ENCODE data around the gene TOP2A. TPM values are rescaled to one million over a fixed set of nuclear protein-coding genes. Genes with fewer than 3 reads are reported as not detected.

The TOP2A gene
- polyA plus RNA-seq, 1 of the 3 experiments (the other 2 are of a cell fraction), result 20.6 TPM

DNA sequence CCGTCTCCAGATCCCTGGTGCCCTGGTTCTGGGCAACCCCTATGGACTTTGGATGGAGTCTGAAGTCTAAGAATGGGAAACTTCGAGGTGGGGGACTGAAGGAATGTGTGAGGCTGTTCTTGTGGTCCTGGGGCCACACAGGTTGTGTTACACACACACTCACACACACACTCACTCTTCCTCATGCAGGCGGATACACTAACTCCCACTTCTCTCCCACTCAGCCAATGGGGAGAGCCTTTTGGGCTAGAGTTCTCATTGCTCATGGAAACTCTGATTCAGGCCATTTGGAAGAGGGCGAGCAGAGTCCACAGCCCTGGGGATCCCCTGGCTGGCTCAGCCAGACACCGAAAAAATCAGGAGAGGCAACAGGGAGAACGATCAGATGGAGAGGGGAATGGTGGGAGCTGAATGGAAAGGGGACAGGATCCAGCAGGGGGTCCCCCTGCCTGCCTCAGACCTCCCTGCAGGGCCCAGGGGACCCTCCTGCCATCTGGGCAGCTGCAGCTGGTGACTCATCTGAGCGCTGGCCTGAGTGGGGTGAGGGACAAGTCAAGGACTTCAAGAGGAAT is 34.6 kb upstream of the TOP2A start:
- Histone ChIP-seq H3K27ac (ENCODE audit: low read depth in 2 of 2, low read length in 1 of 2) (peak overlapping the region; percentile 54 to 71), H3K27me3 (ENCODE audit: insufficient read depth) (no peaks in the 10 kb centered on the region), H3K4me3 (ENCODE audit: low read depth in 2 of 2, low read length in 1 of 2) (no peak overlapping the region), H4K20me1 (ENCODE audit: insufficient read depth) (no peaks in the 10 kb centered on the region), H2AFZ (ENCODE audit: low read depth) (no peak overlapping the region), H3K9me2 (no peaks in the 10 kb centered on the region), H3K4me1 (ENCODE audit: control insufficient read depth in 1 of 2, insufficient read depth in 2 of 2, low read depth in 1 of 2, low read length in 1 of 2) (peaks cover 26 to 67% of the 10 kb centered on the region in 2 experiments), H3K9ac (no peak overlapping the region; the same call in 1 of the 2 replicates), H3K79me2 (ENCODE audit: insufficient read depth) (peaks cover 28% of the 10 kb centered on the region; the same call in 1 of the 2 replicates), H3F3A (replicated peaks; ENCODE audit: insufficient read depth) (peaks cover 25% of the 10 kb centered on the region), H3K4me2 (peak overlapping the region; percentile 53), H3K36me3 (replicated peaks in 1 of 2; ENCODE audit: control insufficient read depth in 1 of 2, insufficient read depth in 2 of 2, low read length in 1 of 2) (peaks cover 11 to 30% of the 10 kb centered on the region in 2 experiments), H3K9me3 (no peaks in the 10 kb centered on the region)
- CTCF ChIA-PET, result interaction anchor here (1.0 to 18.2 kb wide), 9 partner anchors 3 to 121 kb away, joined by 3 to 332 read pairs (median 34); partner anchors contain the start of gene IGFBP4
- WGBS (ENCODE audit: low lambda C conversion rate), result 52% methylated on average over 7 of the region's 7 CpGs
- POLR2A ChIA-PET, result interaction anchor here (2.7 kb wide), 1 partner anchor 8 kb away, joined by 15 read pairs; no protein-coding TSS in a partner anchor
- DNase-seq, result no peak
- TF ChIP-seq FOSL2 (IDR thresholded peaks at IDR 0.05; ENCODE audit: borderline replicate concordance, low read depth) (peak; percentile 71), RXRA (IDR thresholded peaks at IDR 0.05; ENCODE audit: borderline replicate concordance, low read depth) (no peak)
- TF ChIP-seq, protein P1, sequence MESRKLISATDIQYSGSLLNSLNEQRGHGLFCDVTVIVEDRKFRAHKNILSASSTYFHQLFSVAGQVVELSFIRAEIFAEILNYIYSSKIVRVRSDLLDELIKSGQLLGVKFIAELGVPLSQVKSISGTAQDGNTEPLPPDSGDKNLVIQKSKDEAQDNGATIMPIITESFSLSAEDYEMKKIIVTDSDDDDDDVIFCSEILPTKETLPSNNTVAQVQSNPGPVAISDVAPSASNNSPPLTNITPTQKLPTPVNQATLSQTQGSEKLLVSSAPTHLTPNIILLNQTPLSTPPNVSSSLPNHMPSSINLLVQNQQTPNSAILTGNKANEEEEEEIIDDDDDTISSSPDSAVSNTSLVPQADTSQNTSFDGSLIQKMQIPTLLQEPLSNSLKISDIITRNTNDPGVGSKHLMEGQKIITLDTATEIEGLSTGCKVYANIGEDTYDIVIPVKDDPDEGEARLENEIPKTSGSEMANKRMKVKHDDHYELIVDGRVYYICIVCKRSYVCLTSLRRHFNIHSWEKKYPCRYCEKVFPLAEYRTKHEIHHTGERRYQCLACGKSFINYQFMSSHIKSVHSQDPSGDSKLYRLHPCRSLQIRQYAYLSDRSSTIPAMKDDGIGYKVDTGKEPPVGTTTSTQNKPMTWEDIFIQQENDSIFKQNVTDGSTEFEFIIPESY (IDR thresholded peaks at IDR 0.05; ENCODE audit: borderline replicate concordance, low read depth), result no peak
- TF ChIP-seq, protein P2, sequence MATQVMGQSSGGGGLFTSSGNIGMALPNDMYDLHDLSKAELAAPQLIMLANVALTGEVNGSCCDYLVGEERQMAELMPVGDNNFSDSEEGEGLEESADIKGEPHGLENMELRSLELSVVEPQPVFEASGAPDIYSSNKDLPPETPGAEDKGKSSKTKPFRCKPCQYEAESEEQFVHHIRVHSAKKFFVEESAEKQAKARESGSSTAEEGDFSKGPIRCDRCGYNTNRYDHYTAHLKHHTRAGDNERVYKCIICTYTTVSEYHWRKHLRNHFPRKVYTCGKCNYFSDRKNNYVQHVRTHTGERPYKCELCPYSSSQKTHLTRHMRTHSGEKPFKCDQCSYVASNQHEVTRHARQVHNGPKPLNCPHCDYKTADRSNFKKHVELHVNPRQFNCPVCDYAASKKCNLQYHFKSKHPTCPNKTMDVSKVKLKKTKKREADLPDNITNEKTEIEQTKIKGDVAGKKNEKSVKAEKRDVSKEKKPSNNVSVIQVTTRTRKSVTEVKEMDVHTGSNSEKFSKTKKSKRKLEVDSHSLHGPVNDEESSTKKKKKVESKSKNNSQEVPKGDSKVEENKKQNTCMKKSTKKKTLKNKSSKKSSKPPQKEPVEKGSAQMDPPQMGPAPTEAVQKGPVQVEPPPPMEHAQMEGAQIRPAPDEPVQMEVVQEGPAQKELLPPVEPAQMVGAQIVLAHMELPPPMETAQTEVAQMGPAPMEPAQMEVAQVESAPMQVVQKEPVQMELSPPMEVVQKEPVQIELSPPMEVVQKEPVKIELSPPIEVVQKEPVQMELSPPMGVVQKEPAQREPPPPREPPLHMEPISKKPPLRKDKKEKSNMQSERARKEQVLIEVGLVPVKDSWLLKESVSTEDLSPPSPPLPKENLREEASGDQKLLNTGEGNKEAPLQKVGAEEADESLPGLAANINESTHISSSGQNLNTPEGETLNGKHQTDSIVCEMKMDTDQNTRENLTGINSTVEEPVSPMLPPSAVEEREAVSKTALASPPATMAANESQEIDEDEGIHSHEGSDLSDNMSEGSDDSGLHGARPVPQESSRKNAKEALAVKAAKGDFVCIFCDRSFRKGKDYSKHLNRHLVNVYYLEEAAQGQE (IDR thresholded peaks at IDR 0.05; ENCODE audit: low read depth, low read length), result no peak
- TF ChIP-seq, protein P3, sequence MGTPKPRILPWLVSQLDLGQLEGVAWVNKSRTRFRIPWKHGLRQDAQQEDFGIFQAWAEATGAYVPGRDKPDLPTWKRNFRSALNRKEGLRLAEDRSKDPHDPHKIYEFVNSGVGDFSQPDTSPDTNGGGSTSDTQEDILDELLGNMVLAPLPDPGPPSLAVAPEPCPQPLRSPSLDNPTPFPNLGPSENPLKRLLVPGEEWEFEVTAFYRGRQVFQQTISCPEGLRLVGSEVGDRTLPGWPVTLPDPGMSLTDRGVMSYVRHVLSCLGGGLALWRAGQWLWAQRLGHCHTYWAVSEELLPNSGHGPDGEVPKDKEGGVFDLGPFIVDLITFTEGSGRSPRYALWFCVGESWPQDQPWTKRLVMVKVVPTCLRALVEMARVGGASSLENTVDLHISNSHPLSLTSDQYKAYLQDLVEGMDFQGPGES (IDR thresholded peaks at IDR 0.05; ENCODE audit: low read depth, low read length), result no peak

DNA sequence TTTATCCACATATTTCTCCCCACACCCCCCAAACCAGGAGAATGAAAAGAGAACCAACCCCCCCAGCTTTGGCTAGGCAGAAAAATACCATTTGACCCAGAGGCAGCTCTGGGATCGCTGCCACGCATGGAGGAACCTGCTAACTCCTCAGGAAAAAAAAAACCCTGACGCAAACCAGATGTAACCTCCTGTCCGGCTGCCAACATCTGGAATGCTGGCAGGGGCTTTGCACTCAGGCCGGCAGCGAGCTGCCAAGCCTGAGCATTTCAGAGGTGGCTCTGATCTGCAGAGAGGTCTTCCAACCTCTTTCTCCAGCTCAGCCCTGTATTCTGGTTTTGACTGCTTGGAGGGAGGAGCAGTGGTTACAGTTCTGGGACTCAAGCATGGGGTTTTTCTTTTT is 33.7 kb upstream of the TOP2A start:
- H3K9me2 ChIP-seq, result no peaks in the 10 kb centered on the region
- no peaks in the 10 kb centered on the region for H3K27me3 ChIP-seq (ENCODE audit: insufficient read depth)
- peak overlapping the region; percentile 71 to 92 for H3K27ac ChIP-seq (ENCODE audit: low read depth in 2 of 2, low read length in 1 of 2)
- no peak overlapping the region for H2AFZ ChIP-seq (ENCODE audit: low read depth)
- peaks cover 37% of the 10 kb centered on the region for H3K79me2 ChIP-seq (ENCODE audit: insufficient read depth)
- no peak overlapping the region for H3K4me3 ChIP-seq (ENCODE audit: low read depth in 2 of 2, low read length in 1 of 2)
- H3K36me3 ChIP-seq (replicated peaks in 1 of 2; ENCODE audit: control insufficient read depth in 1 of 2, insufficient read depth in 2 of 2, low read length in 1 of 2), result peaks cover 5 to 24% of the 10 kb centered on the region in 2 experiments
- H3K4me2 ChIP-seq, result peak overlapping the region; percentile 53; the same call in 1 of the 2 replicates
- no peaks in the 10 kb centered on the region for H3K9me3 ChIP-seq
- WGBS (ENCODE audit: low lambda C conversion rate), result 19% methylated on average over 5 of the region's 6 CpGs
- H4K20me1 ChIP-seq (ENCODE audit: insufficient read depth), result no peaks in the 10 kb centered on the region
- peak; percentile 89 for DNase-seq
- H3K9ac ChIP-seq, result no peak overlapping the region
- peaks cover 25% of the 10 kb centered on the region for H3F3A ChIP-seq (replicated peaks; ENCODE audit: insufficient read depth)
- ChIA-PET POLR2A (interaction anchor here (0.6 to 2.7 kb wide), 3 partner anchors 9 to 48 kb away, joined by 3 to 15 read pairs (median 3); partner anchors contain the start of gene TOP2A), CTCF (interaction anchor here (0.7 to 18.2 kb wide), 19 partner anchors 4 to 1072 kb away, joined by 3 to 332 read pairs (median 6); partner anchors contain the start of gene IGFBP4)
- H3K4me1 ChIP-seq (ENCODE audit: control insufficient read depth in 1 of 2, insufficient read depth in 2 of 2, low read depth in 1 of 2, low read length in 1 of 2), result peaks cover 26 to 66% of the 10 kb centered on the region in 2 experiments
- TF ChIP-seq, protein P4, sequence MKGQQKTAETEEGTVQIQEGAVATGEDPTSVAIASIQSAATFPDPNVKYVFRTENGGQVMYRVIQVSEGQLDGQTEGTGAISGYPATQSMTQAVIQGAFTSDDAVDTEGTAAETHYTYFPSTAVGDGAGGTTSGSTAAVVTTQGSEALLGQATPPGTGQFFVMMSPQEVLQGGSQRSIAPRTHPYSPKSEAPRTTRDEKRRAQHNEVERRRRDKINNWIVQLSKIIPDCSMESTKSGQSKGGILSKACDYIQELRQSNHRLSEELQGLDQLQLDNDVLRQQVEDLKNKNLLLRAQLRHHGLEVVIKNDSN (IDR thresholded peaks at IDR 0.05; ENCODE audit: borderline replicate concordance, low read depth), result peak; percentile 18; the same call in 1 of the 2 replicates
- TF ChIP-seq, protein P5, sequence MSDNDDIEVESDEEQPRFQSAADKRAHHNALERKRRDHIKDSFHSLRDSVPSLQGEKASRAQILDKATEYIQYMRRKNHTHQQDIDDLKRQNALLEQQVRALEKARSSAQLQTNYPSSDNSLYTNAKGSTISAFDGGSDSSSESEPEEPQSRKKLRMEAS (IDR thresholded peaks at IDR 0.05; ENCODE audit: low read depth), result peak; percentile 66
- TF ChIP-seq RXRA (IDR thresholded peaks at IDR 0.05; ENCODE audit: borderline replicate concordance, low read depth) (peak; percentile 81), MXI1 (IDR thresholded peaks at IDR 0.05; ENCODE audit: low read depth, low read length) (peak; percentile 78; the same call in 1 of the 2 replicates), FOSL2 (IDR thresholded peaks at IDR 0.05; ENCODE audit: borderline replicate concordance, low read depth) (no peak), MEF2A (IDR thresholded peaks at IDR 0.05; ENCODE audit: borderline replicate concordance, low read depth) (no peak; the same call in 1 of the 2 replicates), TAF1 (IDR thresholded peaks at IDR 0.05; ENCODE audit: borderline replicate concordance, low read depth, low read length) (0 out of 2 replicates have a peak, but pooled peaks have one; percentile 25), RAD21 (IDR thresholded peaks at IDR 0.05; ENCODE audit: low read length) (peak; percentile 23), NFIC (IDR thresholded peaks at IDR 0.05; ENCODE audit: borderline replicate concordance) (peak; percentile 97), FOXJ3 (CRISPR knock-in tag; IDR thresholded peaks at IDR 0.05) (peak; percentile 49), EP300 (IDR thresholded peaks at IDR 0.05; ENCODE audit: borderline replicate concordance in 1 of 2, low read depth in 1 of 2, low read length in 1 of 2) (peak; percentile 88 to 95)
- TF ChIP-seq, protein P6, sequence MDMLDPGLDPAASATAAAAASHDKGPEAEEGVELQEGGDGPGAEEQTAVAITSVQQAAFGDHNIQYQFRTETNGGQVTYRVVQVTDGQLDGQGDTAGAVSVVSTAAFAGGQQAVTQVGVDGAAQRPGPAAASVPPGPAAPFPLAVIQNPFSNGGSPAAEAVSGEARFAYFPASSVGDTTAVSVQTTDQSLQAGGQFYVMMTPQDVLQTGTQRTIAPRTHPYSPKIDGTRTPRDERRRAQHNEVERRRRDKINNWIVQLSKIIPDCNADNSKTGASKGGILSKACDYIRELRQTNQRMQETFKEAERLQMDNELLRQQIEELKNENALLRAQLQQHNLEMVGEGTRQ (IDR thresholded peaks at IDR 0.05; ENCODE audit: borderline replicate concordance, low read depth, low read length), result no peak
